Gastrocnemius medialis (tissue), 4 donors: ENCODE results near the gene ATP13A5. TPM values are rescaled to one million over a fixed set of nuclear protein-coding genes. Genes with fewer than 3 reads are reported as not detected.

ENCODE experiments used
- ATAC-seq, 2 donors: fragments of 150-250 bp; one replicate each; pipeline ENCODE4 v1.9.1; 2016
- DNase-seq, 2 donors: peaks; one replicate each; pipeline ENCODE4 v3.0.0-alpha.2; 2019
- H3K27ac ChIP-seq, 4 donors: fragments of 200-600 bp; sonication (generic); 1 replicate in 1 of 4; 2 replicates in 3 of 4; pipeline ENCODE4 v1.5.1; 2016 to 2018; ENCODE audit warnings: mild to moderate bottlenecking in 2 of 4, moderate library complexity in 1 of 4
- H3K27me3 ChIP-seq, 3 donors: fragments of 200-600 bp; sonication (generic) in 2 of 3; 1 replicate in 1 of 3; 2 replicates in 2 of 3; pipeline versions ENCODE4 v1.5.1 to v1.6.0; 2016 to 2019; ENCODE audit warnings: mild to moderate bottlenecking in 1 of 3, moderate library complexity in 1 of 3
- H3K36me3 ChIP-seq, 2 donors: fragments of 200-600 bp; sonication (generic) in 1 of 2; one replicate each; pipeline ENCODE4 v1.5.1; 2017 to 2018
- H3K4me1 ChIP-seq, 2 donors: fragments of 200-600 bp; sonication (generic) in 1 of 2; one replicate each; pipeline ENCODE4 v1.5.1; 2016 to 2017; ENCODE audit warnings: mild to moderate bottlenecking in 2 of 2
- H3K4me3 ChIP-seq, 4 donors: fragments of 200-600 bp; sonication (generic) in 3 of 4; 1 replicate in 1 of 4; 2 replicates in 3 of 4; pipeline ENCODE4 v1.5.1; 2016 to 2019; ENCODE audit warnings: mild to moderate bottlenecking in 2 of 4
- H3K9me3 ChIP-seq, 3 donors: fragments of 200-600 bp; sonication (generic) in 2 of 3; 1 replicate in 1 of 3; 2 replicates in 2 of 3; pipeline ENCODE4 v1.5.1; 2016 to 2019
- CTCF ChIP-seq, 5 experiments: fragments of 450-650 bp in 3 of 5; fragments of 200-600 bp in 2 of 5; sonication (generic) in 2 of 5; IDR thresholded peaks in 4 of 5; conservative IDR thresholded peaks in 1 of 5; 1 replicate in 4 of 5; 2 replicates in 1 of 5; pipeline ENCODE4 v1.5.1; 2016 to 2019; ENCODE audit warnings: antibody characterized with exemption in 5 of 5, mild to moderate bottlenecking in 3 of 5, moderate library complexity in 3 of 5
- POLR2A ChIP-seq, 2 donors: fragments of 450-650 bp; IDR thresholded peaks; one replicate each; pipeline ENCODE4 v1.6.1; 2017; ENCODE audit warnings: antibody characterized with exemption in 2 of 2, mild to moderate bottlenecking in 2 of 2, moderate library complexity in 2 of 2
- in situ Hi-C, 4 donors: fragments of 200-750 bp; cut with MboI; loops; one replicate each; pipeline versions ENCODE4 v1.15.0 to v1.8.0; 2017; ENCODE audit warnings: low sequenced_read_pairs in 4 of 4
- intact Hi-C: fragments of 100-400 bp; cut with DNase I; formaldehyde crosslinking; loops from one replicate; pipeline ENCODE4 v1.15.1; 2023; ENCODE audit warnings: low total_unique reads
- total RNA-seq, 4 donors: library from RNA; depleted of rRNA; stranded (reverse); fragments of >200 nt; gene quantifications; one replicate each; pipeline versions ENCODE4 v1.1.0 to v1.2.3, GENCODE V29; 2016

Gene ATP13A5
- total RNA-seq = not detected

GRCh38 chr3:193378706-193379105 lies at the start of gene ATP13A5:
Gene ATP13A5 (minus strand): TSS chr3:193378753. CDS start chr3:193378725, 28 bp downstream.
- H3K9me3 ChIP-seq = no peaks in the 10 kb centered on the region
- intact Hi-C loops = no loop called here
- TF ChIP-seq POLR2A (IDR thresholded peaks at IDR 0.05) (no peak), CTCF (IDR thresholded peaks at IDR 0.05 in 4 of 5, conservative IDR thresholded peaks at IDR 0.05 in 1 of 5) (no peak)
- no peak within 1 kb of the TSS for H3K27ac ChIP-seq
- no peaks in the 10 kb centered on the region for H3K4me1 ChIP-seq
- no peak within 1 kb of the TSS for H3K4me3 ChIP-seq
- no peak for DNase-seq
- ATAC-seq = no peak
- in situ Hi-C loops = no loop called here
- H3K36me3 ChIP-seq = no peaks in the 10 kb centered on the region
- H3K27me3 ChIP-seq = no peaks in the 10 kb centered on the region

- no peak overlapping the region for H3K4me3 ChIP-seq
- no peak overlapping the region for H3K27ac ChIP-seq
- H3K27me3 ChIP-seq = no peaks in the 10 kb centered on the region
- H3K9me3 ChIP-seq = peaks cover 0 to 7% (median 0%) of the 10 kb centered on the region in 3 donors
- no peaks in the 10 kb centered on the region for H3K4me1 ChIP-seq
- ATAC-seq (no peak), DNase-seq (no peak)
- in situ Hi-C loops (no loop called here), intact Hi-C loops (no loop called here)
- TF ChIP-seq CTCF (IDR thresholded peaks at IDR 0.05 in 4 of 5, conservative IDR thresholded peaks at IDR 0.05 in 1 of 5) (no peak), POLR2A (IDR thresholded peaks at IDR 0.05) (no peak)
- no peaks in the 10 kb centered on the region for H3K36me3 ChIP-seq
These were observed 40.2 kb upstream of the ATP13A5 start for GRCh38 chr3:193418576-193419373.

GRCh38 chr3:193416629-193417028 lies 38.1 kb upstream of the ATP13A5 start:
- in situ Hi-C loops (no loop called here), intact Hi-C loops (no loop called here)
- no peak for ATAC-seq
- H3K36me3 ChIP-seq = no peaks in the 10 kb centered on the region
- no peak for TF ChIP-seq POLR2A (IDR thresholded peaks at IDR 0.05)
- TF ChIP-seq CTCF (IDR thresholded peaks at IDR 0.05 in 4 of 5, conservative IDR thresholded peaks at IDR 0.05 in 1 of 5) = no peak
- peaks cover 0 to 7% (median 0%) of the 10 kb centered on the region in 3 donors for H3K9me3 ChIP-seq
- no peak for DNase-seq
- H3K27me3 ChIP-seq = no peaks in the 10 kb centered on the region
- no peak overlapping the region for H3K4me3 ChIP-seq
- H3K27ac ChIP-seq = no peak overlapping the region
- no peaks in the 10 kb centered on the region for H3K4me1 ChIP-seq

- H3K36me3 ChIP-seq = no peaks in the 10 kb centered on the region
- no peaks in the 10 kb centered on the region for H3K27me3 ChIP-seq
- no peak overlapping the region for H3K4me3 ChIP-seq
- no peaks in the 10 kb centered on the region for H3K4me1 ChIP-seq
- H3K9me3 ChIP-seq = no peaks in the 10 kb centered on the region
- intact Hi-C loops (no loop called here), in situ Hi-C loops (no loop called here)
- TF ChIP-seq POLR2A (IDR thresholded peaks at IDR 0.05) (no peak), CTCF (IDR thresholded peaks at IDR 0.05 in 4 of 5, conservative IDR thresholded peaks at IDR 0.05 in 1 of 5) (no peak)
- DNase-seq (no peak), ATAC-seq (no peak)
- no peak overlapping the region for H3K27ac ChIP-seq
These were observed 29.1 kb upstream of the ATP13A5 start for GRCh38 chr3:193407688-193408087.
